HG02798 (cell line): ENCODE data around the gene RNF144B.

ENCODE experiments used
- ATAC-seq: cut with Tn5 transposase; IDR thresholded peaks from one replicate; pipeline ENCODE4 v1.9.1; 2021; ENCODE audit warnings: mild to moderate bottlenecking; ENCODE audit not compliant: unreplicated experiment, poor library complexity

Gene RNF144B

DNA sequence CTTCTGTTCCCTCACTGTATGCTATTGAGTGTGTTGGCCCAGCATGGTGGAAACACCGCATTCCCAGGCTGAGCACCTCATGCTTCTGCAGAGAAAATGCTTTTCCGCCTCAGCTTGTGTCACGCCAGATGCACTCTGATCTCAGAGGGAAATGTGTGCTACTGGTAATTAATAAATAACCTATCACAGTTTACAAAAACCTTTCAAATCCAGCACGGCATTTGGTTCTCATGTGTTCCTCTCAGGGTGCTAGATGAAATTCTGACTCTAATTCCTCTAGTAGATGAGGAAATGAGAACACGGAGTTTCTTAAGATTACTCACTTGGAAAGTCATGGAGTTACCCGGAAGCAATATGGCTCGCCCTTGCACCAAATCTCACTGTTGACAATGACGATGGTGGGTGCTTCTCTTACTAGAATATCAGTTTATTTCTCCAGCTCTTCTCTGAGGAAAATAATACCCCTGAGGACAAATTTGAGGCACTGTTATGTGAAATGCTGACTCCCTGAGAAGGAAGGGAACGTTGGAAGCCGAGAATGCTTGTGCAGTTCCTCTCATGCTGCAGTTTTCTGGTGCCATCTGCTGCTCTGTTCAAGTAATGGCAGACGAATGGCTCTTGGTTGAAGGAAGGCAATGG is 116.6 kb downstream of the RNF144B start:
- ATAC-seq, result peak; percentile 82

DNA sequence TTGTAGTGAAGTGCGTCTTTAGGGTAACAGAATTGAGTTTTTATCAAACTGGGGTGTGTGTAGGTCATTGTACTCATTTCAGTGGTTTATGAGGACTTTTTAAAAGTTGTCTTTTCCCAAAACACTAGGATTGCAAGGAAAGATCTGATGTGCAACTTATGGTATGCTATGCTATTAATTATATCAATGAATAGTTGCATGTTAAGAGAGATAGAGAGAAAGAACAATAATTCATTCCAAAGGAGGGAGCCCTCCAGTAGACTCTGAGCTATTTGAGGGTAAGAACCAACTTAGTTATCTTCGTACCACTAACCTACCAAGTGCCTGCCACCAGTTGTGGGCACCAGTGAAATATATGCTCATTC is 117.1 kb downstream of the RNF144B start:
- no peak for ATAC-seq

DNA sequence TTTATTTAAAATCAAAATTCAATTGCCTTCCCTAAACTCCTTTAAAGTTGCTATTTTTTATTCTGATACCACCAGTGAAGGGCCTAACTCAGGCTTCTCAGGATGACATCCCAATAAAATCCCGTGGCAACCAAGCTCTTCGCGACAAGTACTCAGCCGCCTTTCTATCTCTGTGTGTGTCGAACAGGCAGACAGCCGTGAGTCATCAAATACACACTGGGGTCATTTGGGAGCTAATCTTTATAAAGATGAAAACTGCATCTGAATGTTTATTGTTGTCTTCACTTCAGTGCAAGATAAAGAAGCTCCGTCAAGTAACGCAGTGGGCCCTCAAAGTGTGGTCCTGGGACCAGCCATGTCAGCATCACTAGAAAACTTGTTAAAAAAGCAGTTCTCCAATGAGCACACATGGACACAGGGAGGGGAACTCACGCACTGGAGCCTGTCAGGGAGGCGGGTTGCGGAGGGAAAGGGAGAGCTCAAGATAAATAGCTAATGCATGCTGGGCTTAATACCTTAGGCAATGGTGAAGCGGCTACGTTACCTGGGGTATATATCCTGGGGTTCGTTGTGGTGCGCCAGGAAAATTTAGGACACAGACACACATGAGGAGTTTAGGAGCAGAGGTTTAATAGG is 119.3 kb downstream of the RNF144B start:
- no peak for ATAC-seq

DNA sequence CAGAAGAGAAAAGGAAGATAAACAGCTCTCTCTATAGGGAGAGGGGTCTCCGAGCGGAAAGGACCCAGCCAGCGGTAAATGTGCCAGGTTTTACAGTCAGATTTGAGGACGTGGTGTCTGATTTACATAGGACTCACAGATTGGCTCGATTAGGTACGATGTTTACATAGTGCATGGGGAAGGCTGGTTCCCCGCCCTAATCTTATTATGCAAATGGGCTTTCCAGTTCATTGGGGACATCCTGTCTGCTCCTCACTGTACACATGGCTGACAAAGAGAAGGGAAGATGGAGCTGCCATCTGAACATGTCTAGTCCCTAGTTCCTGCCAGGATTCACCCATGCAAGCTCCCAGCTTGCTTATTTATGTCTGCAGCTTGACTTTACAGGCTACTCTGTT is 119.9 kb downstream of the RNF144B start:
- ATAC-seq, result no peak

DNA sequence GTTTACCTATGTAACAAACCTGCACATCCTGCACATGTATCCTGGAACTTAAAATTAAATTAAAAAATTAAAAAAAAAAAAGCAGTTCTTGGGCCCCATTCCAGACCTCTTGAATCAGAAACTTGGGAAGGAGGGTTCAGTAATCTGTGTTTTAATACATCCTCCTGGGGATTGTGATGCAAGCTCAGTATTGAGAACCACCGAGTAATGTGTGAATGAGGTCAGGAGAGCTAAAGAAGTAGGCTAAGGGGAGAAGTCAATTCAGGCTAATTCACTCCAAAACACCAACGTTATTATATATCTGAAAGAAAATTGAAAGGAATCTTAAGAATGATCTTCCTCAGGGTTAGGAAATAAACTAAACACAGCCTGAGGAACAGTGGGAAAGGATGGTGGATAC is 120.4 kb downstream of the RNF144B start:
- ATAC-seq, result no peak

DNA sequence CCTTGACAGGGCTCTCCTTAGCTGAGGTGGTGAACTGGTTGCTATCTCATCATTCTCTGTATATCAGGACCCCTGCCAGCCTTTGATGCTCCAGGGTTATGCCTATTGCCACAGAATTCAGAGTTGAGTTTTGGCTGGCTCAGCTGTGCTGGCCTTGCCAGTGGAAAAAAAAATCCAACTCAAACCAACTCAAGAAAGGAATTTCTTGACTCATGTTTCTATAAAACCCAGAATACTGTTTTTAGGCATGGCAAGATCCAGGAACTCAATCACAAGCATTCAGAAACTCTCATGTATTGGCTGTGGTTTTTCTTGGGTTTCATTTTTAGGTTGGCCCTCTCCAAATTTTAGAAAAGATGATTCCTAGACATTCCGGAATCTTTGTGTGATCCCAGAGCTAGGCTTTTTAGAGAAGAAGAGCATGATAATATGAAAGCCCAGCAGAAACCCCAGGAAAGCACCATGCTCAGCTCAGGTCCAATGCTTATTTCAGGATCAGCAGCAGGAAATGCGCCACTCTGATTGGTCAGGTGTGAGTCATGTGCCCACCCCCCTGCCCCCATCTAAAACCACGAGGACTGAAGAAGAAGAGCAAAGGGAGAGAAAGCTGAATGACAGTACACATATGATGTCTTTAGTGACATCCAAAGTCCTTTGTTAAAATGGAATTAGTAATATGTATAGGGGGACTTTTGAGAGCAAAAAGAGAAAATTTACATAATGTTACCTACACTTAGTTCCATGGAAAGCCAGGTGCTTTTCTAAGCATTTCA is 122.9 kb downstream of the RNF144B start:
- no peak for ATAC-seq

DNA sequence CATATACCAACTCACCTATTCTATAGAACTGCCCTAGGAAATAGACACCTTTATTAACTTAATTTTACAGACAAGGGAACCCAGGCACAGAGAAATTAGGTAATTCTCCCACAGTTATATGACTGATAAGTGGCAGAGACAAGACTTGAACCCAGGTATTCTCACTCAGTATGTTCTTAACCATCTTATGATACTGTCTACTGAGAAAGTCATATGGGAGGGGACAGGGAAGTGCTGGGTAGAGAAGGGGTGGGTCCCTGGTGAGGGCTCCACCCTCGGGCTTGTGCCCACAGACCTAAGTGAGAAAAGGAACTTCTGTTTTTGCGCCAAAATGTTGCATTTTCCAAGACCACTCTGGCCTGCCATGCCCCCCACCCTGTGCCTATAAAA is 123.5 kb downstream of the RNF144B start:
- no peak for ATAC-seq

DNA sequence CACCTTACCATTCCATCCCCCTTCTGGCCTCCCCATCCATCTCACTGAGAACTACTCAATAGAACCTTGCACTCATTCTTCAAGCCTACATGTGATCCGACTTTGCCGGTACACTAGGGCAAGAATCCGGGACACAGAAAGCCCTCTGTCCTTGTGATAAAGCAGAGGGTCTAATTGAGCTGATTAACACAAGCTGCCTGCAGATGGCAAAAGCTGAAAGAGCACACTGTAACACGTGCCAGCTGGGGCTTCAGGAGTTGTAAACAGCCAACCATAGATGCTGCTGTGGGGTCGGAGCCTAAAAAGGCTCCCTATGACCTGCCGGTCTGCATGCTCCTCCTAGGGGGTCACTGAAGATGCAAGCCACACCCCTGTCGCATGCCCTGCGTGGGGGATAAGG is 124.1 kb downstream of the RNF144B start:
- no peak for ATAC-seq

DNA sequence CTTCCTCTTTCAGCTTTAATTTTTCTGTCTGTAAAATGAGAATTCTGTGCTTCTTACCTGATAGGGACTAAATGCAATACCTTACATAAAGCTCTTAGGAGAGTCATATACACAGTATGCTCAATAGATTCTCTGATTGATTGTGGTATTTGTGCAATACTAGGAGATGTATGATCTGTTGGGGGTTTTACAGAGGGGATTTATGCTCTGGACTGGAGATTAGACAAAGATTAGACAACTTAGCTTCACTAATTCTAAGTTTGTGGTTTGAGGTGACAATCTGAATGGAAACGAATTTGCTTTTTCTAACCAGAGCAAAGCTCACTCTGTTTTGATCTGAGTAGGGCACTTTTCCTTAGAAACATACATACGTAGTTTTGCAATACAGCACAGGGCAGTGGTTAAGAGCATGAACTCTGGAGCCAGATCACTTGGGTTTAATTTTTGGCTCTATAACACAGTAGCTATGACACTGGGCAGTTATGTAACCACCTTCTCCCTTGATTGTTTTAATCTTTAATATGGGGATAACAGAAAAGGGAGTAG is 126.2 kb downstream of the RNF144B start:
- no peak for ATAC-seq

DNA sequence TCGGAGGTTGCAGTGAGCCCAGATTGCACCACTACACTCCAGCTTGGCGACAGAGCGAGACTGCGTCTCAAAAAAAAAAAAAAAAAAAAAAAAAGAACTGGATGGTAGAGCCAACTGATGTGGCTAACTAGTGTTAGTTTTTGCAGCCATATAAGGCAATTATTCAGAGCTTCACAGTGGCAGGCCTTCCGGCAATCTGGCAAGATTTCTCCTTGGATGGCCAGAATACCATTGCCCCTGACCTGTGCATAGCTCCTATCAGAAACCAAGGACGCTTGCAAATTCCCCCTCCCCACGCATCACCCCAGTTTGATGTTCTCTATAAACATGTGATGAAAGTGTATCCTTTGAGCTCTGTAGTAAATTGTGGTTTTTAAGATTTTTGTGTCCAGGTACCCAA is 127.0 kb downstream of the RNF144B start:
- ATAC-seq, result no peak

DNA sequence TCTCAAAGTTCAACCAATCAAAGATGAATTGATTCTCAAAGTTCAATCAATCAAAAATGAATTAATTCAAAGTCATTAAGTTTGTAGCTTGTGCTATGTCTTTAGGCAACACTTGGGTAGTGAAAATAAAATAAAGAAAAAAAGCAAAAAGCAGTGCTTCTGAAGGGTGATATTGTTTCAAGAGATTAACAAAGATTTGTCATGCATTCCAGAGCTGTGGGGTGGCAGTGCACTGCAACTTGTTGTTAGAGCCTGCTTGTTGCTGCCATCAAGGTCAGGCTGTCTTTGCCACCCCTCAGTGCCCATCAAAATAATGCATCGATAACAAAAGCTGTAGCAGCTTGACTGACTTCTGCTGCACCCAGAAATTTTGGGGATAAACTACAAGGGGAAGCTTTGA is 128.6 kb downstream of the RNF144B start:
- ATAC-seq, result no peak
